Lung (tissue), 12 donors: ENCODE measurements around the gene CD33. TPM values are rescaled to one million over a fixed set of nuclear protein-coding genes. Genes with fewer than 3 reads are reported as not detected.

ENCODE experiments used
- ATAC-seq: fragments of 200-7000 bp; cut with Tn5 transposase; one replicate; pipeline ENCODE4 v1.9.1; 2020; ENCODE audit warnings: moderate number of reproducible peaks; ENCODE audit not compliant: insufficient read depth, low FRiP score
- DNase-seq, 3 donors: peaks; one replicate each; pipeline ENCODE4 v3.0.0-alpha.2; 2013 to 2017
- H3K27ac ChIP-seq, 2 donors: one replicate each; pipeline ENCODE4 v1.5.1; 2013; ENCODE audit warnings: mild to moderate bottlenecking in 2 of 2, moderate library complexity in 2 of 2, control low read depth in 1 of 2, inconsistent platforms in 1 of 2, low read depth in 1 of 2, low read length in 1 of 2
- H3K27me3 ChIP-seq, 3 donors: one replicate each; pipeline ENCODE4 v1.5.1; 2013; ENCODE audit warnings: low read length in 2 of 3; ENCODE audit not compliant: control insufficient read depth in 3 of 3, insufficient read depth in 3 of 3
- H3K36me3 ChIP-seq, 4 donors: one replicate each; pipeline ENCODE4 v1.5.1; 2013; ENCODE audit warnings: low read length in 4 of 4, mild to moderate bottlenecking in 1 of 4, moderate library complexity in 1 of 4; ENCODE audit not compliant: control insufficient read depth in 4 of 4, insufficient read depth in 4 of 4
- H3K4me1 ChIP-seq, 5 donors: one replicate each; pipeline ENCODE4 v1.5.1; 2013; ENCODE audit warnings: low read length in 5 of 5, mild to moderate bottlenecking in 2 of 5, moderate library complexity in 1 of 5; ENCODE audit not compliant: control insufficient read depth in 5 of 5, insufficient read depth in 5 of 5
- H3K4me3 ChIP-seq: one replicate; pipeline ENCODE4 v1.5.1; 2013; ENCODE audit warnings: mild to moderate bottlenecking, control low read depth, moderate library complexity
- H3K9ac ChIP-seq, 2 donors: one replicate each; pipeline ENCODE4 v1.5.1; 2013; ENCODE audit warnings: low read length in 2 of 2, control low read depth in 1 of 2; ENCODE audit not compliant: insufficient read depth in 1 of 2
- H3K9me3 ChIP-seq, 4 donors: one replicate each; pipeline ENCODE4 v1.5.1; 2013; ENCODE audit warnings: low read length in 3 of 4, mild to moderate bottlenecking in 1 of 4, moderate library complexity in 1 of 4; ENCODE audit not compliant: control insufficient read depth in 4 of 4, insufficient read depth in 3 of 4
- WGBS, 2 donors: extraction: QIAGEN DNeasy Blood & Tissue Kit; methylation state at CpG; one replicate each; pipeline ENCODE4 v1.1.7; 2013; 5-methylcytosine and 5-hydroxymethylcytosine counted together
- polyA plus RNA-seq, 2 donors: library from polyadenylated mRNA; stranded (reverse); fragments of 200-250 nt; gene quantifications; one replicate each; pipeline ENCODE4 v1.2.1, GENCODE V29; 2013
- total RNA-seq, 2 donors: library from RNA; depleted of rRNA in 1 of 2; stranded (reverse); fragments of >200 nt in 1 of 2; gene quantifications; one replicate each; pipeline ENCODE4 v1.2.1, GENCODE V29; 2014 to 2021
- TF ChIP-seq, protein P1 (sequence below): IDR thresholded peaks from 2 replicates; pipeline ENCODE4 v1.5.1; 2012; ENCODE audit warnings: mild to moderate bottlenecking; ENCODE audit errors: control extremely low read depth, extremely low read depth
- donor health status: control.
- donor health status: control.
- donor health status: Bipolar disorder and iron deficiency.
- donor health status: healthy.
- donor health status: DM: yes; HTN: yes; CAD: no.

Gene CD33
- total and polyA plus RNA-seq, 4 donors: 7.0 to 40.2 (median 16.8) TPM

DNA sequence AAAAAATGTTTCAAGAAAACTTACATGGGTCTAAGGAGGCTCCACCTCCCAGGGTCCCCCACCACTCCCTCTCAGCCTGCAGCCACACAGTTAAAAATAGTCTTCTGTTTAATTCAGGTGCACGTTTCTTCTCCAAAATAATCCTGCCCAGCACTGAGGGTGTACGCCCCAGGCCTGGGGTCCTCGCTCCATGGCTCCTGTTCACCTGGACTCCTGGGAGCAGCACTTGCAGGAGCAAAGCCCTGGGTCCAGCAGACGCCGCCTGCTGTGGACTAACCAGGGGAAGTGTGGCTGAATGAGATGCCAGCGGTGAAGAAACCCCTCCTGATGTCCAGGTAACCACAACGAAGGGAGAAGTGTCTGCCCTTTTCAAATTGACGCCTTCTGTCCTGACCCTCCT, 41.3 kb upstream of the CD33 start:
- Histone ChIP-seq H3K9me3 (no peaks in the 10 kb centered on the region), H3K36me3 (no peaks in the 10 kb centered on the region), H3K27me3 (peaks cover 0 to 6% (median 0%) of the 10 kb centered on the region in 3 donors), H3K4me1 (no peaks in the 10 kb centered on the region), H3K4me3 (no peak overlapping the region), H3K27ac (no peak overlapping the region), H3K9ac (no peak overlapping the region)
- TF ChIP-seq, protein P1, sequence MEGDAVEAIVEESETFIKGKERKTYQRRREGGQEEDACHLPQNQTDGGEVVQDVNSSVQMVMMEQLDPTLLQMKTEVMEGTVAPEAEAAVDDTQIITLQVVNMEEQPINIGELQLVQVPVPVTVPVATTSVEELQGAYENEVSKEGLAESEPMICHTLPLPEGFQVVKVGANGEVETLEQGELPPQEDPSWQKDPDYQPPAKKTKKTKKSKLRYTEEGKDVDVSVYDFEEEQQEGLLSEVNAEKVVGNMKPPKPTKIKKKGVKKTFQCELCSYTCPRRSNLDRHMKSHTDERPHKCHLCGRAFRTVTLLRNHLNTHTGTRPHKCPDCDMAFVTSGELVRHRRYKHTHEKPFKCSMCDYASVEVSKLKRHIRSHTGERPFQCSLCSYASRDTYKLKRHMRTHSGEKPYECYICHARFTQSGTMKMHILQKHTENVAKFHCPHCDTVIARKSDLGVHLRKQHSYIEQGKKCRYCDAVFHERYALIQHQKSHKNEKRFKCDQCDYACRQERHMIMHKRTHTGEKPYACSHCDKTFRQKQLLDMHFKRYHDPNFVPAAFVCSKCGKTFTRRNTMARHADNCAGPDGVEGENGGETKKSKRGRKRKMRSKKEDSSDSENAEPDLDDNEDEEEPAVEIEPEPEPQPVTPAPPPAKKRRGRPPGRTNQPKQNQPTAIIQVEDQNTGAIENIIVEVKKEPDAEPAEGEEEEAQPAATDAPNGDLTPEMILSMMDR: no peak
- 58 to 71% methylated on average over 8 of the region's 8 CpGs for WGBS, 2 donors
- DNase-seq (no peak), ATAC-seq (no peak)

DNA sequence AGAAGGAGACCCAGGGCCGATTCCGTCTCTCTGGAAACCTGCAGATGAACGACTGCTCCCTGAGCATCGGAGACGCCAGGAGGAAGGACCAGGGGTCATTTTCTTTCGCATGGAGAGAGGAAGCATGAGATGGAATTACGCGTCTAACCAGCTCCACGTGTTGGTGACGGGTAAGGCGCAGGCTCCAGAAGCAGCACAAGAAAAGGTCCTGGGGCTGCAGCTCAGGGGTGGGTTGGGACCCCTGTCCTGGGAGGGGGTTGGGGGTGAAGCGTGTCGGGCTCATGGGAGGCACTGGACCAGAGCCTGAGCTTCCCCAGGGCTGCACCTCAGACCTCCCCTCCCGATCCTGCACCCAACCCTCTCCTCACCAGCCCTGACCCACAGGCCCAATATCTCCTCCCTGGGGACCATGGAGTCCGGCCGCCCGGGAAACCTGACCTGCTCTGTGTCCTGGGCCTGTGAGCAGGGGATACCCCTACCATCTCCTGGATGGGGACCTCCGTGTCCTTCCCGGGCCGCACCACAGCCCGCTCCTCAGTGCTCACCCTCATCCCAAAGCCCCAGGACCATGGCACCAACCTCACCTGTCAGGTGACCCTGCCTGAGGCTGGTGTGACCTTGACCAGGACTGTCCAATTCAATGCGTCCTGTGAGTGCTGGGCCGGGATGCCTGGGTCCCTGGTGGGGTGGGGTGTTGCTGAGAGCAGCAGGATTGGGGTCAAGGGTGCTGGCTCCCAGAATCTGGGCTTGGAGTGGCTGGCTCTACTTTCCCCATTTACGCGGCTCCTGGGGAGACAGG, 39.6 kb upstream of the CD33 start:
- no peak for ATAC-seq
- H3K9me3 ChIP-seq: no peaks in the 10 kb centered on the region
- 84 to 90% methylated on average over 23 to 25 of the region's 25 CpGs for WGBS, 2 donors
- no peak overlapping the region for H3K4me3 ChIP-seq
- H3K36me3 ChIP-seq: no peaks in the 10 kb centered on the region
- no peak overlapping the region for H3K27ac ChIP-seq
- TF ChIP-seq, protein P1: no peak
- peaks cover 0 to 6% (median 0%) of the 10 kb centered on the region in 3 donors for H3K27me3 ChIP-seq
- H3K4me1 ChIP-seq: no peaks in the 10 kb centered on the region
- no peak for DNase-seq
- H3K9ac ChIP-seq: no peak overlapping the region

DNA sequence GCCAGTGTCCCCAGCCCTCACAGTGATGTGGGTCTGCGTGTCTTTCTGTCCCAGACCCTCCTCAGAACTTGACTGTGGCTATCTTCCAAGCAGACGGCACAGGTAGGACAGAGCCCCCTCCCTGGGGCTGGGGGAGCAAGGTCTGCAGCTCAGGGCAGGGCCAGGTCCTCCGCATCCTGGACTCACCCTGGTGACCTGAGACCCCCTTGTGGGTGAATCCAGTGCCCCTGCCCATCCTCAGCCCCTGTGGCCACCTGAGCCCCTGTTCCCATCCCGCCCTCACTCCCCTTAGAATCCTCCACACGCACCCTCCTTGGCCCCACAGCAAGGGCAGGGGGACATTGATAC, 39.0 kb upstream of the CD33 start:
- no peak overlapping the region for H3K27ac ChIP-seq
- WGBS, 2 donors: 77 to 88% methylated on average over 5 of the region's 5 CpGs
- H3K9me3 ChIP-seq: no peaks in the 10 kb centered on the region
- H3K36me3 ChIP-seq: no peaks in the 10 kb centered on the region
- no peaks in the 10 kb centered on the region for H3K4me1 ChIP-seq
- DNase-seq: no peak
- TF ChIP-seq, protein P1: no peak
- H3K27me3 ChIP-seq: peaks cover 0 to 6% (median 0%) of the 10 kb centered on the region in 3 donors
- no peak for ATAC-seq
- no peak overlapping the region for H3K4me3 ChIP-seq
- no peak overlapping the region for H3K9ac ChIP-seq
